BLaER1 treated with 17β-estradiol and CSF1 and Interleukin-3, amounts not matched to agents 10 nM and 100 nM (cell line): Measurements from ENCODE around the gene MAP3K9.

Source experiments
- H3K27ac ChIP-seq, 11 experiments: shearing (Covaris generic); formaldehyde crosslinking; 2 replicates each; pipeline ENCODE4 v1.8.1; 2022
- H3K27me3 ChIP-seq, 11 experiments: shearing (Covaris generic); formaldehyde crosslinking; 2 replicates each; pipeline ENCODE4 v1.8.1; 2022
- H3K36me3 ChIP-seq, 11 experiments: shearing (Covaris generic); formaldehyde crosslinking; 2 replicates each; pipeline ENCODE4 v1.8.1; 2022
- H3K4me1 ChIP-seq, 10 experiments: shearing (Covaris generic); formaldehyde crosslinking; 2 replicates each; pipeline ENCODE4 v1.8.1; 2022
- H3K4me2 ChIP-seq, 11 experiments: shearing (Covaris generic); formaldehyde crosslinking; 2 replicates each; pipeline ENCODE4 v1.8.1; 2022
- H3K4me3 ChIP-seq, 10 experiments: shearing (Covaris generic); formaldehyde crosslinking; 2 replicates each; pipeline ENCODE4 v1.8.1; 2022
- H3K9ac ChIP-seq, 11 experiments: shearing (Covaris generic); formaldehyde crosslinking; 2 replicates each; pipeline ENCODE4 v1.8.1; 2022
- H3K9me3 ChIP-seq, 11 experiments: shearing (Covaris generic); formaldehyde crosslinking; replicated peaks in 1 of 11; 2 replicates each; pipeline ENCODE4 v1.8.1; 2022
- H4K20me1 ChIP-seq, 11 experiments: shearing (Covaris generic); formaldehyde crosslinking; 2 replicates each; pipeline ENCODE4 v1.8.1; 2022
- Cebpa-rat ChIP-seq, 11 experiments: shearing (Covaris generic); IDR thresholded peaks; 2 replicates each; pipeline ENCODE4 v1.8.1; 2022

MAP3K9 gene

GRCh38 chr14:70784886-70785285, 24.4 kb downstream of the MAP3K9 start:
- Histone ChIP-seq H3K9me3 (no peaks in the 10 kb centered on the region), H4K20me1 (0 out of 22 replicates have a peak, but pooled peaks cover 0 to under 1% (median 0%) of the 10 kb centered on the region in 11 experiments), H3K9ac (no peak overlapping the region), H3K4me3 (no peak overlapping the region), H3K36me3 (no peaks in the 10 kb centered on the region), H3K4me2 (no peak overlapping the region), H3K27ac (no peak overlapping the region), H3K4me1 (peaks cover 12 to 23% (median 15%) of the 10 kb centered on the region in 10 experiments), H3K27me3 (no peaks in the 10 kb centered on the region)
- TF ChIP-seq Cebpa-rat (IDR thresholded peaks at IDR 0.05): no peak

- Histone ChIP-seq H3K9me3 (no peaks in the 10 kb centered on the region), H3K27ac (no peak overlapping the region), H3K36me3 (no peaks in the 10 kb centered on the region), H4K20me1 (no peaks in the 10 kb centered on the region), H3K9ac (no peak overlapping the region), H3K4me1 (peaks cover 17 to 34% (median 22%) of the 10 kb centered on the region in 10 experiments), H3K4me2 (peak overlapping the region in 1 of 11 experiments; percentile 2; a peak in 1 of 22 replicates), H3K27me3 (no peaks in the 10 kb centered on the region), H3K4me3 (no peak overlapping the region)
- no peak for TF ChIP-seq Cebpa-rat (IDR thresholded peaks at IDR 0.05)
Measured at GRCh38 chr14:70782361-70782760, 27.0 kb downstream of the MAP3K9 start.

GRCh38 chr14:70780396-70781075, 28.8 kb downstream of the MAP3K9 start:
- peaks cover 17 to 34% (median 22%) of the 10 kb centered on the region in 10 experiments for H3K4me1 ChIP-seq
- H3K27me3 ChIP-seq: no peaks in the 10 kb centered on the region
- TF ChIP-seq Cebpa-rat (IDR thresholded peaks at IDR 0.05): no peak
- H3K27ac ChIP-seq: 0 out of 22 replicates have a peak overlapping the region, but pooled peaks of 1 of the 11 experiments have one; percentile 13
- no peak overlapping the region for H3K4me3 ChIP-seq
- peak overlapping the region; percentile 51 to 84 (median 75) for H3K4me2 ChIP-seq
- no peaks in the 10 kb centered on the region for H3K36me3 ChIP-seq
- H3K9ac ChIP-seq: no peak overlapping the region
- no peaks in the 10 kb centered on the region for H4K20me1 ChIP-seq
- H3K9me3 ChIP-seq: no peaks in the 10 kb centered on the region

- peak overlapping the region; percentile 51 to 84 (median 75) for H3K4me2 ChIP-seq
- H3K27me3 ChIP-seq: no peaks in the 10 kb centered on the region
- no peaks in the 10 kb centered on the region for H3K36me3 ChIP-seq
- H3K9me3 ChIP-seq: no peaks in the 10 kb centered on the region
- no peak overlapping the region for H3K4me3 ChIP-seq
- H3K4me1 ChIP-seq: peaks cover 17 to 34% (median 22%) of the 10 kb centered on the region in 10 experiments
- no peak for TF ChIP-seq Cebpa-rat (IDR thresholded peaks at IDR 0.05)
- no peaks in the 10 kb centered on the region for H4K20me1 ChIP-seq
- H3K27ac ChIP-seq: no peak overlapping the region
- H3K9ac ChIP-seq: no peak overlapping the region
Measured at GRCh38 chr14:70779667-70780066, 29.6 kb downstream of the MAP3K9 start.

- H3K4me3 ChIP-seq: no peak overlapping the region
- no peaks in the 10 kb centered on the region for H3K9me3 ChIP-seq
- H3K36me3 ChIP-seq: no peaks in the 10 kb centered on the region
- no peak overlapping the region for H3K4me2 ChIP-seq
- no peak for TF ChIP-seq Cebpa-rat (IDR thresholded peaks at IDR 0.05)
- peaks cover 17 to 38% (median 24%) of the 10 kb centered on the region in 10 experiments for H3K4me1 ChIP-seq
- no peak overlapping the region for H3K27ac ChIP-seq
- H3K9ac ChIP-seq: no peak overlapping the region
- no peaks in the 10 kb centered on the region for H3K27me3 ChIP-seq
- H4K20me1 ChIP-seq: no peaks in the 10 kb centered on the region
Measured at GRCh38 chr14:70776197-70776596, 33.1 kb downstream of the MAP3K9 start.

- Histone ChIP-seq H3K4me1 (peaks cover 0 to 24% (median 0%) of the 10 kb centered on the region in 10 experiments; a peak in 6 of 20 replicates), H3K9ac (no peak overlapping the region), H3K27ac (no peak overlapping the region), H4K20me1 (no peaks in the 10 kb centered on the region), H3K4me2 (no peak overlapping the region), H3K4me3 (no peak overlapping the region), H3K27me3 (no peaks in the 10 kb centered on the region), H3K9me3 (no peaks in the 10 kb centered on the region), H3K36me3 (no peaks in the 10 kb centered on the region)
- no peak for TF ChIP-seq Cebpa-rat (IDR thresholded peaks at IDR 0.05)
Measured at GRCh38 chr14:70773182-70773862, 36.0 kb downstream of the MAP3K9 start.

- TF ChIP-seq Cebpa-rat (IDR thresholded peaks at IDR 0.05): no peak
- H3K4me3 ChIP-seq: no peak overlapping the region
- no peaks in the 10 kb centered on the region for H3K36me3 ChIP-seq
- H3K4me1 ChIP-seq: peaks cover 0 to 24% (median 0%) of the 10 kb centered on the region in 10 experiments; a peak in 6 of 20 replicates
- H3K4me2 ChIP-seq: peak overlapping the region in 3 of 11 experiments; percentile 19 to 56 (median 50); a peak in 6 of 22 replicates
- no peaks in the 10 kb centered on the region for H3K9me3 ChIP-seq
- H3K9ac ChIP-seq: no peak overlapping the region
- H3K27ac ChIP-seq: no peak overlapping the region
- H3K27me3 ChIP-seq: no peaks in the 10 kb centered on the region
- H4K20me1 ChIP-seq: no peaks in the 10 kb centered on the region
Measured at GRCh38 chr14:70771781-70772212, 37.5 kb downstream of the MAP3K9 start.

GRCh38 chr14:70770490-70770889, 38.8 kb downstream of the MAP3K9 start:
- TF ChIP-seq Cebpa-rat (IDR thresholded peaks at IDR 0.05): no peak
- H3K4me2 ChIP-seq: no peak overlapping the region
- H3K27ac ChIP-seq: no peak overlapping the region
- H3K9me3 ChIP-seq: no peaks in the 10 kb centered on the region
- H3K27me3 ChIP-seq: no peaks in the 10 kb centered on the region
- H3K4me1 ChIP-seq: peaks cover 0 to 24% (median 0%) of the 10 kb centered on the region in 10 experiments; a peak in 6 of 20 replicates
- no peaks in the 10 kb centered on the region for H4K20me1 ChIP-seq
- no peak overlapping the region for H3K4me3 ChIP-seq
- H3K36me3 ChIP-seq: no peaks in the 10 kb centered on the region
- H3K9ac ChIP-seq: no peak overlapping the region

GRCh38 chr14:70759398-70759797, 49.9 kb downstream of the MAP3K9 start:
- H3K4me2 ChIP-seq: no peak overlapping the region
- no peak overlapping the region for H3K9ac ChIP-seq
- H4K20me1 ChIP-seq: no peaks in the 10 kb centered on the region
- no peaks in the 10 kb centered on the region for H3K27me3 ChIP-seq
- no peaks in the 10 kb centered on the region for H3K4me1 ChIP-seq
- H3K4me3 ChIP-seq: no peak overlapping the region
- H3K9me3 ChIP-seq: no peaks in the 10 kb centered on the region
- H3K36me3 ChIP-seq: no peaks in the 10 kb centered on the region
- no peak for TF ChIP-seq Cebpa-rat (IDR thresholded peaks at IDR 0.05)
- H3K27ac ChIP-seq: no peak overlapping the region
